Inferior parietal cortex (tissue), 1 donor: ENCODE data around the gene ABCA1.
"Not testable (repeated sequence)": the region's sequence is repeated elsewhere in the genome, so short reads cannot be mapped to it uniquely, and the experiment has no call there.

Experiments
- DNase-seq: peaks from one replicate; pipeline ENCODE4 v3.0.0-alpha.2; 2016; ENCODE audit errors: extremely low spot score

The ABCA1 gene

GRCh38 chr9:104872656-104873488, 55.1 kb downstream of the ABCA1 start:
- no peak for DNase-seq

GRCh38 chr9:104871961-104872527, 55.9 kb downstream of the ABCA1 start:
- DNase-seq: no peak

- DNase-seq: no peak
Observed at GRCh38 chr9:104869811-104870210, 58.1 kb downstream of the ABCA1 start.

GRCh38 chr9:104868687-104869404, 59.1 kb downstream of the ABCA1 start:
- DNase-seq: no peak

GRCh38 chr9:104868303-104868686, 59.7 kb downstream of the ABCA1 start:
- no peak for DNase-seq

- no peak for DNase-seq
Observed at GRCh38 chr9:104866191-104866590, 61.8 kb downstream of the ABCA1 start.

GRCh38 chr9:104864675-104865104, 63.3 kb downstream of the ABCA1 start:
- no peak for DNase-seq

GRCh38 chr9:104863180-104863883, 64.6 kb downstream of the ABCA1 start:
- peak; percentile 84 for DNase-seq

GRCh38 chr9:104861397-104861796, 66.6 kb downstream of the ABCA1 start:
- no peak for DNase-seq

- no peak for DNase-seq
Observed at GRCh38 chr9:104860263-104860662, 67.7 kb downstream of the ABCA1 start.

- no peak for DNase-seq
Observed at GRCh38 chr9:104858846-104859245, 69.1 kb downstream of the ABCA1 start.

- DNase-seq: no peak
Observed at GRCh38 chr9:104858271-104858670, 69.7 kb downstream of the ABCA1 start.

GRCh38 chr9:104856413-104856941, 71.5 kb downstream of the ABCA1 start:
- DNase-seq: no peak

- DNase-seq: no peak
Observed at GRCh38 chr9:104855807-104856206, 72.1 kb downstream of the ABCA1 start.

GRCh38 chr9:104855258-104855657, 72.7 kb downstream of the ABCA1 start:
- DNase-seq: not testable (repeated sequence)

GRCh38 chr9:104854613-104855012, 73.3 kb downstream of the ABCA1 start:
- no peak for DNase-seq

- DNase-seq: no peak
Observed at GRCh38 chr9:104853683-104854082, 74.3 kb downstream of the ABCA1 start.

GRCh38 chr9:104853159-104853558, 74.8 kb downstream of the ABCA1 start:
- DNase-seq: no peak

- DNase-seq: no peak
Observed at GRCh38 chr9:104851546-104851920, 76.4 kb downstream of the ABCA1 start.

GRCh38 chr9:104850786-104851545, 77.0 kb downstream of the ABCA1 start:
- DNase-seq: no peak

GRCh38 chr9:104849023-104849422, 78.9 kb downstream of the ABCA1 start:
- no peak for DNase-seq
